Neural crest cell (in vitro differentiated cells): ENCODE data around the gene VPS26B. TPM values are rescaled to one million over a fixed set of nuclear protein-coding genes. Genes with fewer than 3 reads are reported as not detected.

Source experiments
- DNase-seq: peaks from one replicate; pipeline ENCODE4 v3.0.0; 2021; ENCODE audit warnings: low read depth, mixed read lengths, low spot score
- H3K27ac Mint-ChIP-seq: one replicate; pipeline ENCODE4 v1.8.0; 2021; ENCODE audit warnings: mild to moderate bottlenecking, mixed read lengths; ENCODE audit not compliant: unreplicated experiment
- H3K27me3 Mint-ChIP-seq: 2 replicates; pipeline ENCODE4 v1.8.0; 2021; ENCODE audit warnings: low read depth, mild to moderate bottlenecking, mixed read lengths
- H3K36me3 Mint-ChIP-seq: 2 replicates; pipeline ENCODE4 v1.8.0; 2021; ENCODE audit warnings: low read depth, mild to moderate bottlenecking, mixed read lengths
- H3K4me1 Mint-ChIP-seq: 2 replicates; pipeline ENCODE4 v1.8.0; 2021; ENCODE audit warnings: mixed read lengths
- H3K4me3 Mint-ChIP-seq: one replicate; pipeline ENCODE4 v1.8.0; 2021; ENCODE audit warnings: mild to moderate bottlenecking, mixed read lengths
- H3K9me3 Mint-ChIP-seq: 2 replicates; pipeline ENCODE4 v1.8.0; 2021; ENCODE audit warnings: mixed read lengths
- CTCF ChIP-seq: fragments of 200-600 bp; sonication (generic); conservative IDR thresholded peaks from 2 replicates; pipeline ENCODE4 v1.5.0; 2021; ENCODE audit warnings: antibody characterized with exemption, mild to moderate bottlenecking
- total RNA-seq: library from RNA; stranded (reverse); gene quantifications from 2 replicates; pipeline ENCODE4 v1.2.1, GENCODE V29; 2021

The VPS26B gene
- total RNA-seq, 1 donor from 2014 or later: 45.6 TPM

GRCh38 chr11:134240592-134240991 is 16.1 kb downstream of the VPS26B start:
- no peak for DNase-seq
- Mint-ChIP-seq H3K27ac (no peak overlapping the region), H3K27me3 (no peaks in the 10 kb centered on the region), H3K36me3 (peaks cover 9% of the 10 kb centered on the region), H3K4me1 (no peaks in the 10 kb centered on the region), H3K9me3 (no peaks in the 10 kb centered on the region), H3K4me3 (no peak overlapping the region)
- TF ChIP-seq CTCF: no peak

GRCh38 chr11:134242376-134242775 is 17.9 kb downstream of the VPS26B start:
- H3K36me3 Mint-ChIP-seq: peaks cover 9% of the 10 kb centered on the region
- no peak for TF ChIP-seq CTCF
- no peak for DNase-seq
- no peaks in the 10 kb centered on the region for H3K9me3 Mint-ChIP-seq
- no peaks in the 10 kb centered on the region for H3K27me3 Mint-ChIP-seq
- H3K27ac Mint-ChIP-seq: no peak overlapping the region
- H3K4me1 Mint-ChIP-seq: no peaks in the 10 kb centered on the region
- H3K4me3 Mint-ChIP-seq: no peak overlapping the region

GRCh38 chr11:134243913-134244312 is 19.4 kb downstream of the VPS26B start:
- Mint-ChIP-seq H3K4me1 (no peaks in the 10 kb centered on the region), H3K9me3 (no peaks in the 10 kb centered on the region), H3K4me3 (no peak overlapping the region), H3K36me3 (peaks cover 6% of the 10 kb centered on the region), H3K27ac (no peak overlapping the region), H3K27me3 (no peaks in the 10 kb centered on the region)
- no peak for DNase-seq
- no peak for TF ChIP-seq CTCF

- TF ChIP-seq CTCF: peak; percentile 55
- Mint-ChIP-seq H3K9me3 (no peaks in the 10 kb centered on the region), H3K36me3 (peaks cover 6% of the 10 kb centered on the region), H3K4me3 (no peak overlapping the region), H3K4me1 (no peaks in the 10 kb centered on the region), H3K27ac (no peak overlapping the region), H3K27me3 (no peaks in the 10 kb centered on the region)
- DNase-seq: no peak
These were observed 20.1 kb downstream of the VPS26B start for GRCh38 chr11:134244593-134244992.

GRCh38 chr11:134245434-134245833 is 21.0 kb downstream of the VPS26B start:
- Mint-ChIP-seq H3K4me3 (no peak overlapping the region), H3K36me3 (peaks cover 6% of the 10 kb centered on the region), H3K27ac (no peak overlapping the region), H3K9me3 (no peaks in the 10 kb centered on the region), H3K4me1 (no peaks in the 10 kb centered on the region), H3K27me3 (no peaks in the 10 kb centered on the region)
- DNase-seq: no peak
- TF ChIP-seq CTCF: no peak

GRCh38 chr11:134246100-134246499 is 21.6 kb downstream of the VPS26B start:
- DNase-seq: no peak
- Mint-ChIP-seq H3K27me3 (no peaks in the 10 kb centered on the region), H3K9me3 (no peaks in the 10 kb centered on the region), H3K4me1 (no peaks in the 10 kb centered on the region), H3K27ac (no peak overlapping the region), H3K4me3 (no peak overlapping the region), H3K36me3 (peaks cover 6% of the 10 kb centered on the region)
- TF ChIP-seq CTCF: no peak
